GM20431 (cell line): ENCODE results near the gene INO80.
"Not testable (repeated sequence)": the region's sequence is repeated elsewhere in the genome, so short reads cannot be mapped to it uniquely, and the experiment has no call there.

ENCODE experiments used
- in situ Hi-C: fragments of 300-500 bp; cut with MseI, MboI; formaldehyde crosslinking; loops from one replicate; pipeline ENCODE4 v1.15.0; 2020; ENCODE audit warnings: low sequenced_read_pairs; ENCODE audit not compliant: unreplicated experiment

INO80 gene, protein sequence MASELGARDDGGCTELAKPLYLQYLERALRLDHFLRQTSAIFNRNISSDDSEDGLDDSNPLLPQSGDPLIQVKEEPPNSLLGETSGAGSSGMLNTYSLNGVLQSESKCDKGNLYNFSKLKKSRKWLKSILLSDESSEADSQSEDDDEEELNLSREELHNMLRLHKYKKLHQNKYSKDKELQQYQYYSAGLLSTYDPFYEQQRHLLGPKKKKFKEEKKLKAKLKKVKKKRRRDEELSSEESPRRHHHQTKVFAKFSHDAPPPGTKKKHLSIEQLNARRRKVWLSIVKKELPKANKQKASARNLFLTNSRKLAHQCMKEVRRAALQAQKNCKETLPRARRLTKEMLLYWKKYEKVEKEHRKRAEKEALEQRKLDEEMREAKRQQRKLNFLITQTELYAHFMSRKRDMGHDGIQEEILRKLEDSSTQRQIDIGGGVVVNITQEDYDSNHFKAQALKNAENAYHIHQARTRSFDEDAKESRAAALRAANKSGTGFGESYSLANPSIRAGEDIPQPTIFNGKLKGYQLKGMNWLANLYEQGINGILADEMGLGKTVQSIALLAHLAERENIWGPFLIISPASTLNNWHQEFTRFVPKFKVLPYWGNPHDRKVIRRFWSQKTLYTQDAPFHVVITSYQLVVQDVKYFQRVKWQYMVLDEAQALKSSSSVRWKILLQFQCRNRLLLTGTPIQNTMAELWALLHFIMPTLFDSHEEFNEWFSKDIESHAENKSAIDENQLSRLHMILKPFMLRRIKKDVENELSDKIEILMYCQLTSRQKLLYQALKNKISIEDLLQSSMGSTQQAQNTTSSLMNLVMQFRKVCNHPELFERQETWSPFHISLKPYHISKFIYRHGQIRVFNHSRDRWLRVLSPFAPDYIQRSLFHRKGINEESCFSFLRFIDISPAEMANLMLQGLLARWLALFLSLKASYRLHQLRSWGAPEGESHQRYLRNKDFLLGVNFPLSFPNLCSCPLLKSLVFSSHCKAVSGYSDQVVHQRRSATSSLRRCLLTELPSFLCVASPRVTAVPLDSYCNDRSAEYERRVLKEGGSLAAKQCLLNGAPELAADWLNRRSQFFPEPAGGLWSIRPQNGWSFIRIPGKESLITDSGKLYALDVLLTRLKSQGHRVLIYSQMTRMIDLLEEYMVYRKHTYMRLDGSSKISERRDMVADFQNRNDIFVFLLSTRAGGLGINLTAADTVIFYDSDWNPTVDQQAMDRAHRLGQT (N-terminal part only)

DNA sequence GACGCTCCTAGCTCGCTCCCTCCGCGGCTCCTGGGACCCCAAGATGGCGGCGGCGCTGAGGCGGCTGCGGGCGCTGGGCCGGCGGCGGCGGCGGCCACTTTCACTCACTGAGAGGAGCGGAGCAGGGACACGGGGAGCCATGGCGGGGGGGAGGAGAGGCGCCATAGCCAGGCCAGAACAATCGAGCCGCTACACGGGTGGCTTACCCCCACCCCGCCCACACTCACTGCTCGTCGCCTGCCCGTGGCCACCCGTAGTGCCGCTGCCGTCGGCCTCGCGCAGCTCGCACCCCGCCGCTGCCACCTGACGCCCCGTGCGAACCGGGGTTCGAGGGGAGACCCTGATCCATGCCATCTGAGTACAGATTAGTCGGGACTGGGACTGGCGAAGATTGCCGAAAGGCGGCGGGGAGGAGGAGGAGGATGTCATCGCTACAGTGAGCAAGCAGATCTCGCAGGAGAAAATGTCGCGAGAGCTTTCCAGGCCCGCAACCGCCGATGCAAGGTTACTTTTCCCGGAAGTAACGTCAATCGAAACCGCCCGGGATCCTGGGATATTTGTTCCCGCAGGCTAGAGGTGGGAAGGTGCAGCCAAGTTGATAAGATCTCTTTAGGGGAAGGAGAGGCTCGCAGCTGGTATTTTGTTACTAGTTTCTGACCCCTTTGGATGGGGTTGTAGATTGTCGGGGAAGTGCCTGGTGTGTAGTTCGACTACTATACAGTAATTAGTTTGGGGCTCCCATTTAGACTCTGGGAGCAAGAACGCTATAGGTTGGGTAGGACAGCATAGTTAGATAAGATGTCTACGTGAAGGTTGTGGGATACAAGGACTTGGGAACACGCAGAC, at the start of gene INO80:
INO80 (minus strand) TSS at position 165 of the 846 bp plus-strand sequence. CDS start 19,970 bp downstream, outside the sequence.
- in situ Hi-C loops, result no loop called here

DNA sequence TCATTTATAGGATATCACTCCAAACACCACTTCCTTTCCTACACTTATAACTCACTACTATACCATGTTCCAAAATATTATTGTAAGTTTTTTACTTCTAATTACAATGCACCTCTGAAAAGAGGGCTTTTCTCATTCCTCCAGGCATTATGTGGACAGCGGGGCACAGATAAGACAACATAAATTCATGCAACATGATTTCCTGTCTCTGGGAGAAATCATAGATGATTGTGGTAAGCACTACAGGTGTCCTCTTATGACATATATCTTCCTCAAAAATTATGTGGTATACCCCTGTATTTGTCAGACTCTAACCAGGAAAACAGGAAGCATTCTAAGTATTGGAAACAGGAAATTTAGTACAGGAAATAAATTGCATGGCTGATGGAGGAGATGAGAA, 45.7 kb upstream of the INO80 start:
- in situ Hi-C loops, result no loop called here

- in situ Hi-C loops, result no loop called here
Measured at GRCh38 chr15:41161336-41161735, 45.3 kb upstream of the INO80 start.

- in situ Hi-C loops, result no loop called here
Measured at GRCh38 chr15:41160639-41161315, 44.7 kb upstream of the INO80 start.

GRCh38 chr15:41154412-41154811, 38.3 kb upstream of the INO80 start:
- in situ Hi-C loops, result no loop called here

DNA sequence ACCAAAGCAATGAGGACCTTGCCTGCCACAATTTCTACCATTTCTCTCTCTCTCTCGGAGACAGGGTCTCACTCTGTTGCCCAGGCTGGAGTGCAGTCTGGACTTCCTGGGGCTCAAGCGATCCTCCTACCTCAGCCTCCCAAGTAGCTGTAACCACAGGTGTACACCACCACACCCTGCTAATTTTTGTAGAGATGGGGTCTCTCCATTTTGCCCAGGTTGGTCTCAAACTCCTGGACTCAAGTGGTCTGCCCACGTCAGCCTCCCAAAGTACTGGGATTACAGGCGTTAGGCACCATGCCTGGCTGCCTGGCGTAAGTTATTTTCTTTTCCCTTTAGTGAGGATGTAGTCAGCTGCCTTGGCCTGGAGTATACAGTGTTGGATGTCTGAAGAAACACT, 37.7 kb upstream of the INO80 start:
- in situ Hi-C loops, result no loop called here

DNA sequence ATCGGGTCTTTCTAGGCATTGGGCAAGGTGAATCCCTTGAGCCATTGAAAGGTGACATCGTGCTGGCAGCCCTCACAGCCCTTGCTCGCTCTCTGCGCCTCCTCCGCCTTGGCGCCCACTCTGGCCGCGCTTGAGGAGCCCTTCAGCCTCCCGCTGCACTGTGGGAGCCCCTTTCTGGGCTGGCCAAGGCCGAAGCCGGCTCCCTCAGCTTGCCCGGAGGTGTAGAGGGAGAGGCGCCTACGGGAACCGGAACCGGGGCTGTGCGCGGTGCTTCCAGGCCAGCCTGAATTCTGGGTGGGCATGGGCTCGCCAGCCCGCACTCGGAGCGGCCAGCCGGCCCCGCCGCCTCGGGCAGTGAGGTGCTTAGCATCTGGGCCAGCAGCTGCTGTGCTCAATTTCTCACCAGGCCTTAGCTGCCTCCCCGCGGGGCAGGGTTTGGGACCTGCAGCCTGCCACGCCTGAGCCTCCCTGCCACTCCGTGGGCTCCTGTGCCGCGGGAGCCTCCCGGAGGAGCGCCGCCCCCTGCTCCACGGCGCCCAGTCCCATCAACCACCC, 35.4 kb upstream of the INO80 start:
- in situ Hi-C loops, result no loop called here

DNA sequence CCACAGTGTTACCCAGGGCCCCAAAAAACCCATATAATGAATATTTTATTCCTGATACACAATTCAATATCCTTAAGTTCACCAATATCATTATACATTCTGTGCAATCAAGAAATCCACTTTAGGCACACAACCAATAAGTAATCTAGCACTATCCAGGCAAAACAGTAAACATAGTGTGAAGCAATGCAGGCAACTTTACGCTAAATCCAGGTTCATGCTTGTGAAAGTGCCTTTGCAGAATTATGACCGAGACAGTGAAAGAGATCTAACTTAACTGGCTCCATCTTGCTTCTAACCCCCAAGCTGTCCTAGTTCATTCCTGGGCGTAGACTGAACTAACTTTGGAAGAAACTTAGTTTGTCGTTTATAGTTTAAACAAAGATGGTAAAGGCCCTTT, 34.2 kb upstream of the INO80 start:
- in situ Hi-C loops, result no loop called here

DNA sequence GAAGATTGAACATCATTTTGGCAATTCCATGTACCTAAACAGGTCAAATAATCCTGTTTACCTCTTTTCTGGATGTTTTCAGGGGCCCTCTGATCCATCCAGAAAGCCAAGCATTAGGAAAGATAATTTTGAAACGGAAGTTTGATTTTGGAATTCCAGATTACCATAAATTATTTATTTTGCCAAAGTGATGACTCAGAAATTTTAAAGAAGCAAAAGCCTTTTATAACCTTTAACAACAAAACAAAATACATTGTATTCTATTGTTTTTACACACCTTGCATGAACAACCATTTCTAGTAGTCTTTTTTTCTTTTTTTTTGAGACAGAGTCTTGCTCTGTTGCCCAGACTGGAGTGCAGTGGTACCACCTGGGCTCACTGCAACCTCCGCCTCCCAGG, 32.0 kb upstream of the INO80 start:
- in situ Hi-C loops, result no loop called here

DNA sequence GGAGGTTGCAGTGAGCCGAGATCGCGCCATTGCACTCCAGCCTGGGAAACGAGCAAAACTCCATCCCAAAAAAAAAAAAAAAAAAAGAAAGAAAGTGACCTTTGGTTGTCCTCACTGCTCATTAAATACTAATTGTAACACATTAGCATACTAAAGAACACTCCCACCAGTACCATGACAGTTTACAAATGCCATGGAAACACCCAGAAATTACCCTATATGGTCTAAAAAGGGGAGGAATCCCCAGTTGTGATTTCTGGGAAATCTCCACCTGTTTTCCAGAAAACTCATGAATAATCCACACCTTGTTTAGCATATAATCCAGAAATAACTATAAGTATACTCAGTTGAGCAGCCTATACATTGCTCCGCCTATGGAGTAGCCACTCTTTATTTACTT, 23.5 kb upstream of the INO80 start:
- in situ Hi-C loops, result no loop called here

DNA sequence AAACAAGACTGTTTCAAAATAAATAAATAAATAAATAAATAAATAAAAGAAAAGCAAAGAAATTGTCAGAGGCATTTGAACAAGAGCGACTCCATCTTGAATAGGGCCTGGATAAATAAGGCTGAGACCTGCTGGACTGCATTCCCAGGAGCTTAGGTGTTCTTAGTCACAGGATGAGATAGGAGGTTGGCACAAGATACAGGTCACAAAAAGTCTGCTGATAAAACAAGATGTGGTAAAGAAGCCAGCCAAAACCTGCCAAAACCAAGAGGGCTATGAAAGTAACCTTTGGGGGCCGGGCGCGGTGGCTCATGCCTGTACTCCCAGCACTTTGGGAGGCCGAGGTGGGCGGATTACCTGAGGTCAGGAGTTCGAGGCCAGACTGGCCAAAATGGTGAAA, 23.0 kb upstream of the INO80 start:
- in situ Hi-C loops, result not testable (repeated sequence)

DNA sequence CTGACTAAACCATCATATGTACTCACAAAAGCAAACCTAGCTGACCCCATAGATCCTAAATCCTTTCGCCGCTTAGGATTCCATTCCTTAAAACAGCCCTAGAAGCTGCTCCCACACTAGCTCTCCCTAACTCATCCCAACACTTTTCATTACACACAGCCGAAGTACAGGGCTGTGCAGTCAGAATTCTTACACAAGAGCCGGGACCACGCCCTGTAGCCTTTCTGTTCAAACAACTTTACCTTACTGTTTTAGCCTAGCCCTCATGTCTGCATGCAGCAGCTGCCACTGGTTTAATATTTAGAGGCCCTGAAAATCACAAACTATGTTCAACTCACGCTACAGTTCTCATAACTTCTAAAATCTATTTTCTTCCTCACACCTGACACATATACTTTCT, 19.5 kb upstream of the INO80 start:
- in situ Hi-C loops, result not testable (repeated sequence)

DNA sequence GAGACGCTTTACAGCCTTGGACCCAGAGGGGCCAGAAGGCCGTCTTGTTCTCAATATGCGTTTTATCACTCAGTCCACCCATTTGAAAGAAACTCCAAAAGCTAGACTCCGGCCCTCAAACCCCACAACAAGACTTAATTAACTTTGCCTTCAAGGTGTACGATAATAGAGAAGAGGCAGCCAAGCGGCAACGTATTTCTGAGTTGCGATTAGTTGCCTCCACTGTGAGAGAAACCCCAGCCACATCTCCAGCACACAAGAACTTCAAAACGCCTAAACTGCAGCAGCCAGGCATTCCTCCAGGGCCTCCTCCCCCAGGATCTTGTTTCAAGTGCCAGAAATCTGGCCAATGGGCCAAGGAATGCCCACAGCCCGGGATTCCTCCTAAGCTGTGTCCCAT, 17.4 kb upstream of the INO80 start:
- in situ Hi-C loops, result no loop called here

- in situ Hi-C loops, result not testable (repeated sequence)
Measured at GRCh38 chr15:41132094-41132493, 16.0 kb upstream of the INO80 start.

DNA sequence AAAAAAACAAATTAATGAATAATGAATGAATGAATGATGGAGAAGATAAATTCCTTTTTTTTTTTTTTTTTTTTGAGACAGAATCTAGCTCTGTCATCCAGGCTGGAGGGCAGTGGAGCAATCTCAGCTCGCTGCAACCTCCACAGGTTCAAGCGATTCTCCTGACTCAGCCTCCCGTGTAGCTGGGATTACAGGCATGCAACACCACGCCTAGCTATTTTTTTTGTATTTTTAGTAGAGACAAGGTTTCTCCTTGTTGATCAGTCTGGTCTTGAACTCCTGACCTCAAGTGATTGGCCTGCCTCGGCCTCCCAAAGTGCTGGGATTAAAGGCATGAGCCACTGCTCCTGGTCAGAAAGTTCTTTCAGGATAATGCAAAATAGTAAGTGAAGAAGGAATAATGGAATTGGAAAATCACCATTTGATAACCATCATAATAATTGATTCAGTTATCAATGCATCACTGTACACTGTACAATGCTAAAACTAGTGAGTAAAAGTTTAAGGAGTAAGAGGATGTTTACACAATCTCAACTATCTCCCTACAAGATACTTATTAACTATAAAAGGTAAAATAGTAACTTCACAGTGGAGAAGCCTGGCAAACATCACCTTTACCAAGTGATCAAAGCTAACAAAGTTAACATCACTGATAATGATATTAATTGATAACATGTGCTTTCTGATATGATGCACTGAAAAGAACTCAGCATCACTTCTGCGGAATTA, 12.3 kb upstream of the INO80 start:
- in situ Hi-C loops, result no loop called here

DNA sequence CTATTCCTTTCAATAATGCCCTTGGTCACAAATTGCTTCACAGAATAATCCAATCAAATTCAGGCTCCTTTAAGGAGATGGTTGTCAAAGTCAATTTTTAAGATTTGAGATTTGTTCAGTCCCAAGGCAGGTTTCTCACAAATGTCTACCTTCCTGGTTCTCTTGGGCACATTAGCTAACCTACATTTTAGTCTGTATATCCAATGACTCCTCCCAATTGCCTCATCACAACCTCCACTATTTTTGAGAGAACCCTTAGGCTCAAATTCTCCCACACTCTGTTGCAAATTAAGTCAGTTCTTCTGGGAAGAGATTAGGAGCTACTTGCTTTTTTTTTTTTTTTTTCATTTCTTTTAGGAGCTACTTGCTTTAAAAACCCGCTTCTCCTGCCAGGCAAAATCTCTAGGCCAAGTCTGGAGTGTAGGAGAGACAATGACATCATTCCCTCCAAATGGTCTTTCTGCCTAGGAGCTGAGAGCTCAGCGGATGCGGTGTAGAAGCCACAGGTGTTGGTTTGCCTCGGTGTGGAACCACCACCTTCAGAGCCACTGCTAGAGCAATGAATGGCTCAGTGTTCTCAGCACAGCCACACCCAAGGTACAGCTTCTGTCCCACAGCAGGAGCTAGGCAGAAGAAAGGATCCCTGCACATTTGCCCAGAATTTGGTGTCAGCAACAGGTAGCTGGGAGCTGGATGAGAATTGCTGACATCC, 10.0 kb upstream of the INO80 start:
- in situ Hi-C loops, result no loop called here

DNA sequence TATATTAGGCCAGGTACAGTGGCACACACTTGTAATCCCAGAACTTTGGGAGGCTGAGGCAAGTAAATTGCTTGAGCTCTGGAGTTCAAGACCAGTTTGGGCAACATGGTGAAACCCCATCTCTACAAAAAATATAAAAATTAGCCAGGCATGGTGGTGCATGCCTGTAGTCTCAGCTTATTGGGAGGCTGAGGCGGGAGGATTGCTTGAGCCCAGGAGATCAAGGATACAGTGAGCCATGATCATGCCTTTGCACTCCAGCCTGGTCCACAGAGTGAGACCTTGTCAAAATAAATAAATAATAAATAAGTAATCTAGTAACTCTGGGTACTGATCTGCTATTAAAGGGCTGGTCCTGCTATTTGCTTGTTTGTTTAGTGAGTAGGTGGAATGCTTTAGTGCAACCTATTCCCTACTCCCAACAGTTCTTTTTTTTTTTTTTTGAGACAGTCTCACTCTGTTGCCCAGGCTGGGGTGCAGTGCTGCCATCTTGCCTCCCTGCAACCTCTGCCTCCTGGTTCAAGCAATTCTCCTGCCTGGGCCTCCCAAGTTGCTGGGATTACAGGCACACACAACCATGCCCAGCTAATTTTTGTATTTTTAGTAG, 9.1 kb upstream of the INO80 start:
- in situ Hi-C loops, result no loop called here
